HUES6 (cell line): ENCODE measurements around the gene UGT1A7.

Experiments used
- H3K27ac ChIP-seq: 2 replicates; pipeline ENCODE4 v1.7.0; 2013; ENCODE audit warnings: low read depth, mild to moderate bottlenecking, low read length, inconsistent platforms
- H3K27me3 ChIP-seq: 2 replicates; pipeline ENCODE4 v1.6.1; 2013; ENCODE audit warnings: low read length; ENCODE audit not compliant: control insufficient read depth, insufficient read depth
- H3K36me3 ChIP-seq: 2 replicates; pipeline ENCODE4 v1.6.1; 2013; ENCODE audit warnings: low read length; ENCODE audit not compliant: control insufficient read depth, insufficient read depth
- H3K4me1 ChIP-seq: 2 replicates; pipeline ENCODE4 v1.6.1; 2013; ENCODE audit warnings: low read length; ENCODE audit not compliant: control insufficient read depth, insufficient read depth
- H3K4me3 ChIP-seq: 2 replicates; pipeline ENCODE4 v1.5.1; 2013; ENCODE audit warnings: low read depth, low read length
- H3K9ac ChIP-seq: one replicate; pipeline ENCODE4 v1.6.1; 2013; ENCODE audit warnings: mild to moderate bottlenecking, low read length
- H3K9me3 ChIP-seq: 2 replicates; pipeline ENCODE4 v1.6.1; 2013; ENCODE audit warnings: low read depth, low read length; ENCODE audit not compliant: control insufficient read depth, insufficient read depth

The UGT1A7 gene

DNA sequence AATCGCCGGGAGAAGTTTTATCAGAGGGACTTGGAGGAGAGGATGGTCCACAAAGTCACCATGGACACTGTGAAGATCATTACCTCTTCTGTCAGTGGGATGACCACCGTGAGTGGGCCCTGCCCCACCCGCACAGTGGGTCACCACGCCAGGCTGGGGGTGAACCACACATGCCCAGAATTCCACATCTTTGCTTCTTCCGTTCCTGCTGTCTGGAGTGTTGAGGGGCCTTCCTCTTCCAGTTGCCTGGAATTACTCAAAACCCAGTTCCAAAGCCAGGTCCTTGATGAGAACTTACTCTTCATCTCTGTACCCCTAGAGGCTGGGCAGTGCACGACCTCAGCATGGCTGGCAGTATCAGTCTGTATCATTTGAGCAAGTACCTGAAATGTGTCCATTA is 118.5 kb downstream of the UGT1A7 start:
- H3K9ac ChIP-seq, result no peak overlapping the region
- H3K27ac ChIP-seq, result no peak overlapping the region
- H3K36me3 ChIP-seq, result no peaks in the 10 kb centered on the region
- 0 out of 2 replicates have a peak, but pooled peaks cover 2% of the 10 kb centered on the region for H3K27me3 ChIP-seq
- no peaks in the 10 kb centered on the region for H3K9me3 ChIP-seq
- no peak overlapping the region for H3K4me3 ChIP-seq
- no peaks in the 10 kb centered on the region for H3K4me1 ChIP-seq

DNA sequence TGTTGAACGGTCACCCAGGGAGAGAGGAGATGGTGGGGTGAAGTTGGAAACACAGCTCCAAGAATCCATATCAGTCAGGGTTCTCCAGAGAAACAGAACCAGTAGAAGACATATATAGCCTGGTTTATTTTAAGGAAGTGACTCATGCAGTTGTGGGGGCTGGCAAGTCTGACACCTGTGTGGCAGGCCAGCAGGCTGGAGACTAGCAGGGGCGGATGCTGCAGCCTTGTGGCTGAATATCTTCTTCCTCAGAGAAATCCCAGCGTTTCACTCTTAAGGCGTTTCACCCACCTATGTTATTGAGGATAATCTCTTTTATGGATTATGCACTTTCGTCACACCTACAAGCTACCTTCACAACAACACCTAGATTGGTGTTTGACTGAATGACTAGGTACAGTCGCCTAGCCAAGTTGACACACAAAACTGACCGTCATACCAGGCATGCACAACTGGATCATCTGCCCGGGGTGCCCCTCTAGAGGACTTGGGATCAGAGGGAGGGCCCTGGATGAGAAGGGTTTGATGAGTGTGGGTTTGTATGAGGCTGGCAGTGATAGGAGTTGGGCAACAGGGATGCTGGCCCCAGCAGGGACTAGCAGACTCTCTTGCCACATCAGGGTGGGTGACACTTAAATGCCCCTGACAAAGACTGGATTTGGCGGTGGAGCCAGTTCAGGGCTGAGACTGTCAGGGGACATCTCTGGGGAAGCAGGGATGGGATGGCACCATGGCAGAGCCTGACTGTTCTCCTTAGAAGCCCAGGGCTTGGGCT is 119.8 kb downstream of the UGT1A7 start:
- Histone ChIP-seq H3K36me3 (no peaks in the 10 kb centered on the region), H3K27me3 (0 out of 2 replicates have a peak, but pooled peaks cover 2% of the 10 kb centered on the region), H3K9ac (no peak overlapping the region), H3K4me1 (no peaks in the 10 kb centered on the region), H3K9me3 (no peaks in the 10 kb centered on the region), H3K4me3 (no peak overlapping the region), H3K27ac (no peak overlapping the region)

DNA sequence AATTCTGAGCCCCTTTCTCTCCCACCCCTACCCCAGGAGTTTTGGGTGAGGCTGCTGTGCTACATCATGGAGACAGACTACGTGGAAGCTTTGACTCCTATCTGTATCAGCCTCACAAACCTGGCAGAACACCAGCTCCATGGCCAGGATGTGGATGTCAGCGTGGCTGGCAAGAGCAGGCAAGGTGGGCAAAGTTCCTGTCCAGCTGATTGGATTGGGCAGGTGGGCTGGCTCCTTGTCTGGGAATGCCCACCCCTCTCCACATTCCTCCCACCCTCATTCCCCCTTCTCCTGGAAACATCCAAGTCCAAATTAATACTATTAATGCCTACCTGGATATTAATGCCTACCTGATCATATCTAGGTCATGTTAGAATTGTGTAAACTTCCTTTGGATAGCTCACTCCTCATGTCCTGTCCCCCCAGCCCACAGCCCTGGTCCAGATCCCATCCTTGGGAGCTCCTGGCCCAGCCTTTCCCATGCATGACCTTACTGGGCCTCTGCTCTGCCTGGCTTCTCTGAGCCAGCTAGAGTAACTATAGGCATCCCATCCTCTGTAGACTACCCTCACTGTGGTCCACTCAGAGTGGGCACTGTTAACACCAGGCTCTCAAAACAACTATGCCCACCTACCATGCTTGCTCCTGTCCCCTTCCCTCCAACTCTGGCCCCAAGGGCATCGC is 120.6 kb downstream of the UGT1A7 start:
- no peaks in the 10 kb centered on the region for H3K36me3 ChIP-seq
- no peaks in the 10 kb centered on the region for H3K4me1 ChIP-seq
- no peak overlapping the region for H3K9ac ChIP-seq
- no peak overlapping the region for H3K27ac ChIP-seq
- H3K4me3 ChIP-seq, result no peak overlapping the region
- H3K9me3 ChIP-seq, result no peaks in the 10 kb centered on the region
- 0 out of 2 replicates have a peak, but pooled peaks cover 2% of the 10 kb centered on the region for H3K27me3 ChIP-seq

DNA sequence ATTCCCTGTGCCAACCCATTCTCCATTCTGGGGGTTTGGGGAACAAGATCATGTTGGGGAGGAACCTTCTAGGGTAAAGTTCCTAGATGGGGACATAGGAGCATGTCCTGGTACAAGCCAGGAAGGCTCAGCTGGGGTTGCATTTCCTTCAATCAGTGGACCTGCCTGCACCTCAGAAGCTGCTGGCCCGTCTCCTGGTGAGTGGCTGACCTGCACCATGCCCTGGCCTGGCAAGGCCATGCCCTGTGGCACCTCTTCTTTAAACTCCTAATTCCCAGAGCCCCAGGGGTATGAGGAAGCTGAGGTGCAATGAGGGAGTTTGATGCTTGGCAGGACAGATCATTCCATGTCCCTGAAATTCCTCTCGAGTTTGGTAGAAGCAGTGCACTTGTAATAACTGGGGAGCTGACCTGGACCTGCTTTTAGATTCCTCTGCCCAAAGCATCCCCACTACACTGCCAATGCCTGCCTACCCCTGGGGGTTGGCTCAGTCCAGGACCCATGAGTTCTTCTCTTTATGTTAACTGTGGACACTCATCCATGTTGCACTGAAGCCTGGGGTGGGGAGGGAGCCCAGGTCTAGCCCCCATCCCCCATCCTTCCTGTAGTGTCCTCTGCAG is 121.7 kb downstream of the UGT1A7 start:
- H3K9me3 ChIP-seq, result no peaks in the 10 kb centered on the region
- no peaks in the 10 kb centered on the region for H3K4me1 ChIP-seq
- H3K36me3 ChIP-seq, result no peaks in the 10 kb centered on the region
- H3K27me3 ChIP-seq, result 0 out of 2 replicates have a peak, but pooled peaks cover 2% of the 10 kb centered on the region
- no peak overlapping the region for H3K27ac ChIP-seq
- no peak overlapping the region for H3K9ac ChIP-seq
- H3K4me3 ChIP-seq, result no peak overlapping the region

DNA sequence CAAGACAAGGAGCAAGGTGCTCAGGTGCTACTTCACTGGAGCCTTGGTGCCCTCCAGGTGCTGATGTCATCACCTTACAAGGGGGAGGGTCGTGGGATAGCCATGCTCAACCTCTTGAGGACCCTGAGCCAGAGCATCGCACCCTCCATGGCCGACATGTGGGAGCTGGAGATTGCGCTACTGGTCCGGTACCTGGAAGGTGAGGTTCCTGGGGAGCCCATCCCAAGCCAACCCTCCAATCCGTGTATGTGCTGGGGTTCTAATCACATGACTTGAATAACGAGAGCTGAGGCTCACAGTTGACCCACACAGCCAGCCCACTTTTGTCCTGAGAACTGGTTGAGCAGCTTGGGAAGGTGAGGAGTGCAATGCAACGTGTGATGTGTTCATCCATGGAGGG is 122.3 kb downstream of the UGT1A7 start:
- Histone ChIP-seq H3K9ac (no peak overlapping the region), H3K4me1 (no peaks in the 10 kb centered on the region), H3K9me3 (no peaks in the 10 kb centered on the region)

DNA sequence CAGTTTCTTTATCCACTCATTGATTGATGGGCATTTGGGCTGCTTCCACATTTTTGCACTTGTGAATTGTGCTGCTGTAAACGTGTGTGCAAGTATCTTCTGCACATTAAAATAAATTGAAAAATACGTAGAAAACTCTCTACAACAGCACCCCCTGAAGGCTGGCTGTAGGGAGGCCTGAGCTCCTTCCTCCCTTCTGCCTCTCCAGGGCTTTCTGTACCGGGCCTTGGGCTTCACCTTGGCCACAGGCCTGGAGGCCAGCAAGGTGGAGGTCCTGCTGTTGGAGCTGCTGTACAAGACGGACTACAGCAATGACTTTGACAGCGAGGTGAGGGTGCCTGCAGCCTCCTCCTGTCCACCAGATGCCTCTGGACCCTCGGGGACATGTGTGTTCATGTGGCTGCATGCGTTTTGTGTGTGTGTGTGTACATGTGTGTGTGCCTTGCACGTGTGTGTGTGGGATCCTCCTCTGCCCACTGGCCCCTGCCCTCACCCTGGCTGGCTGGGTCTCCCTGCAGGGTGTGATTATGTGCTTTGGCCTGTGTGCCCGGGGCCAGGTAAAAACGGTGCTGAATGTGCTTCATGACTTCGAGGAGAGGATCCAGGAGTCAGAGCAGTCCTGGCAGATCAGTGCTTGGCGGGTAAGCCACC is 125.6 kb downstream of the UGT1A7 start:
- Histone ChIP-seq H3K4me1 (no peaks in the 10 kb centered on the region), H3K9ac (no peak overlapping the region), H3K9me3 (no peaks in the 10 kb centered on the region), H3K27me3 (0 out of 2 replicates have a peak, but pooled peaks cover 2% of the 10 kb centered on the region), H3K4me3 (no peak overlapping the region), H3K36me3 (no peaks in the 10 kb centered on the region), H3K27ac (no peak overlapping the region)

More for the DNA sequence above, 122.3 kb downstream of the UGT1A7 start:
- Histone ChIP-seq H3K4me3 (no peak overlapping the region), H3K27me3 (0 out of 2 replicates have a peak, but pooled peaks cover 2% of the 10 kb centered on the region), H3K36me3 (no peaks in the 10 kb centered on the region), H3K27ac (no peak overlapping the region)

DNA sequence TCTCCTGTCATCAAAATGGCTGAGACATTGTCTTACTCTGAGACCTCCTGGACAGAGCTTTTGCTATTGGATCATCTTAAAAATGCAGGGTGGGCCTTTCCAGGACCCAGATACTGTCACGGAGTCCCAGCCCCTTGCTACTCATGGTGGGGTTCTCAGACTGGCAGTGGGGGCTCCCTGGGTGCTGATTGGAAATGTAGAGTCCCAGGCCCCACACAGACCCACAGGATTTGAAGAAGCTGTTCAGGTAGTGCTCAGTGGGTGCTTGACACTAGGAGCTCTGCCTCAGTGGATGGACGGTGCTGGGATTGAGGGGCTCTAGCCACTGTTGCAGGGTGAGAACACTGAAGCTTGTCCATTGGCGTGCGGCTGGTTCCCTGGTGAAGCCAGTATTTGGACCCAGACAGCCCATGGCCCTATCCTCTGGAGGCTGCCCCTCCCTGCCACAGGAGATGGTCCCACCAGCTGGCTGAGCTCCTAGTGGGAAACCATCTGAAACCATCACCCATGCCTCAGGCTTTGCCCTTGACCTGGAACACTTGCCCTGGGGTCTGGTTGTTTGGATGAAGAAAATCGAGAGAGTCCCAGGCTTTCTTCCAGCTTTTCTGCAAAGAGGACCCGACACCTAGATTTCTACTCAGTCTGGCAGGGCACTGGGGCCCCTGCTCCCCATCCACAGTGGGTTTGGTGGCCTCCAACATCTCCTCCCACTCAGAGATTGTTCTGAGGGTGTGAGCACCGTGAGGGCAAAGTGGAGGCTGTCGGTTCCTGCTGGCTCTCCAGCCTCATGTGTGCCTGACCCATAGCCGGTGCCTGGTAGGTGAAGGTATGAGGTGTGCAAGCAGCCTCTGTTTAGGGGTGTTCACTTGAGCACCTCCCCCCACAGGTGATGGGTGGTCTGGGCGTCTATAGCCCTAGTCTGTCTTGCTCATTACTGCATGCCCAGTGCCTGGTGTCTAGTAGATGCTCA is 126.5 kb downstream of the UGT1A7 start:
- no peaks in the 10 kb centered on the region for H3K36me3 ChIP-seq
- no peaks in the 10 kb centered on the region for H3K9me3 ChIP-seq
- no peak overlapping the region for H3K27ac ChIP-seq
- no peak overlapping the region for H3K4me3 ChIP-seq
- H3K27me3 ChIP-seq, result 0 out of 2 replicates have a peak, but pooled peaks cover 2% of the 10 kb centered on the region
- no peaks in the 10 kb centered on the region for H3K4me1 ChIP-seq
- no peak overlapping the region for H3K9ac ChIP-seq

DNA sequence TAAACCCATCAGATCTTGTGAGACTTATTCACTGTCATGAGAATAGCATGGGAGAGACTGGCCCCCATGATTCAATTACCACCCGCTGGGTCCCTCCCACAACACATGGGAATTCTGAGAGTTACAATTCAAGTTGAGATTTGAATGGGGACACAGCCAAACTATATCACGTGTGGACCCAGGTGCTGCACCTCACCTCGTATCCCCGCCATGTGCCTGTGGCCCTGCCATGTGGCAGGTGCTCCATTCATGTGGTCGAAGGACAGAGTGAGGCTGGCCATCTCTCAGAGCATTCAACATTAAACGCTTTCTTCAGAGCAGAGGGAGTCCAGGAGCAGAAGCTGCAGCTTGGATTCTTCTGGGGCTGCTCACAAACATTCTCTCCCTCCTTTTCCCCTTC is 128.7 kb downstream of the UGT1A7 start:
- no peaks in the 10 kb centered on the region for H3K27me3 ChIP-seq
- no peaks in the 10 kb centered on the region for H3K9me3 ChIP-seq
- H3K4me1 ChIP-seq, result no peaks in the 10 kb centered on the region
- H3K27ac ChIP-seq, result no peak overlapping the region
- no peaks in the 10 kb centered on the region for H3K36me3 ChIP-seq
- no peak overlapping the region for H3K4me3 ChIP-seq
- no peak overlapping the region for H3K9ac ChIP-seq

DNA sequence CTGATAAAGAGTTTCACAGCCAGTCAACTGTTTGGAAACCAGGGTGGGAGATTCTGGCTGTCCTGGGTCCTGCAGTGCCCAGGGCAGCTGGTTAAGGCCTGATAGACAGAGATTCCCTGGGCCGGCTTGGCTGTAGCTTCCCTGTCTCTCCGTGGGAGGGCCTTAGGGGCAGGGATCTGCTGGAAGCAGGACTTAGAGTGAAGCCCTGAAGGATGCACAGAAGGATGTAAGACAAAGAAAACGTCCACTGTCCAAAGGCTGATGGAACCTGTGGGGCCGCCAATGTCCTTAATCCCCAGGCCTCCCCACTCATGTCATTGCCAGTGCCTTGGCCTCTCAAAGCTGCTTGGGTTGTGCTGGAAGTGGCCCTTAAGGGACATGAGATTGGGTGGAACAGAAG is 129.4 kb downstream of the UGT1A7 start:
- no peak overlapping the region for H3K27ac ChIP-seq
- no peaks in the 10 kb centered on the region for H3K36me3 ChIP-seq

DNA sequence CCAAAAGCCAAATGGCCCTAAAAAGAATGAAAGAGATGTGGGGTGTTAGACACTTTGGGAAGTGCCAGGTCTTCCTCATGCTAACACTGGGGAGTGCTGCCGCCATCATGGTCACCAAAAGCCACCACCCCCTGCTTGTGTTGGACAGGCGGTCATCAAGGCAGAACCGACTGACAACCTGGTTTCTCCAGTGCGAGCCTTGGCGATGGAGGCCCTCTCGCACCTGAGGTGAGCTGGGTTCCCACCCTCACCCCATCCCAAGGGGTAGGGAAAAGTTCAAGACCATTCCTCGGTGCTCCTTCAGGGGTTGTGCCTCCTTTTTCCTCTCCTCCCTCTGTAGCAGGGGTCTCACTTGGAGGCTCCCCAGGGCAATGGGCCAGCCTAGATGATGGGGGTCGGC is 130.0 kb downstream of the UGT1A7 start:
- Histone ChIP-seq H3K36me3 (no peaks in the 10 kb centered on the region), H3K4me1 (no peaks in the 10 kb centered on the region), H3K27me3 (no peaks in the 10 kb centered on the region), H3K27ac (no peak overlapping the region), H3K4me3 (no peak overlapping the region), H3K9me3 (no peaks in the 10 kb centered on the region), H3K9ac (no peak overlapping the region)

More for the DNA sequence above, 129.4 kb downstream of the UGT1A7 start:
- Histone ChIP-seq H3K9ac (no peak overlapping the region), H3K4me1 (no peaks in the 10 kb centered on the region), H3K4me3 (no peak overlapping the region), H3K9me3 (no peaks in the 10 kb centered on the region), H3K27me3 (no peaks in the 10 kb centered on the region)
